C4-2B (cell line): ENCODE results near the gene RPS6KB1.

Source experiments
- ZFX ChIP-seq: fragments of 450-650 bp; IDR thresholded peaks from 2 replicates; pipeline ENCODE4 v1.6.1; 2017
- TF ChIP-seq, protein P1 (sequence below): fragments of 450-650 bp; conservative IDR thresholded peaks from 2 replicates; pipeline ENCODE4 v1.5.1; 2017; ENCODE audit warnings: mild to moderate bottlenecking

DNA sequence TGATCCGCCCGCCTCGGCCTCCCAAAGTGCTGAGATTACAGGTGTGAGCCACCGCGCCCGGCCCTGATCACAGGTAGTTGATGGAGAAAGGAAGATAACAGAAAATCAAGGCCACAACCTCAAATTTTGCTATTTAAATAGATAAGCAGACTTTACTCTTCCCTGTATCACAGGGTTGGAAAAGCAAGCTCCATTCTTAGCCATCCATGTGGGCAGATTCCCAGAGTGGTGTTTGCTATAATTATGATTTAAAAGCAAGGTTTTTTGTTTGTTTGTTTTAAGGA is 44.6 kb upstream of the RPS6KB1 start:
- TF ChIP-seq, protein P1, sequence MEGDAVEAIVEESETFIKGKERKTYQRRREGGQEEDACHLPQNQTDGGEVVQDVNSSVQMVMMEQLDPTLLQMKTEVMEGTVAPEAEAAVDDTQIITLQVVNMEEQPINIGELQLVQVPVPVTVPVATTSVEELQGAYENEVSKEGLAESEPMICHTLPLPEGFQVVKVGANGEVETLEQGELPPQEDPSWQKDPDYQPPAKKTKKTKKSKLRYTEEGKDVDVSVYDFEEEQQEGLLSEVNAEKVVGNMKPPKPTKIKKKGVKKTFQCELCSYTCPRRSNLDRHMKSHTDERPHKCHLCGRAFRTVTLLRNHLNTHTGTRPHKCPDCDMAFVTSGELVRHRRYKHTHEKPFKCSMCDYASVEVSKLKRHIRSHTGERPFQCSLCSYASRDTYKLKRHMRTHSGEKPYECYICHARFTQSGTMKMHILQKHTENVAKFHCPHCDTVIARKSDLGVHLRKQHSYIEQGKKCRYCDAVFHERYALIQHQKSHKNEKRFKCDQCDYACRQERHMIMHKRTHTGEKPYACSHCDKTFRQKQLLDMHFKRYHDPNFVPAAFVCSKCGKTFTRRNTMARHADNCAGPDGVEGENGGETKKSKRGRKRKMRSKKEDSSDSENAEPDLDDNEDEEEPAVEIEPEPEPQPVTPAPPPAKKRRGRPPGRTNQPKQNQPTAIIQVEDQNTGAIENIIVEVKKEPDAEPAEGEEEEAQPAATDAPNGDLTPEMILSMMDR: no peak
- TF ChIP-seq ZFX: no peak
